ENCODE results near the gene BCO1.

Gene BCO1

DNA sequence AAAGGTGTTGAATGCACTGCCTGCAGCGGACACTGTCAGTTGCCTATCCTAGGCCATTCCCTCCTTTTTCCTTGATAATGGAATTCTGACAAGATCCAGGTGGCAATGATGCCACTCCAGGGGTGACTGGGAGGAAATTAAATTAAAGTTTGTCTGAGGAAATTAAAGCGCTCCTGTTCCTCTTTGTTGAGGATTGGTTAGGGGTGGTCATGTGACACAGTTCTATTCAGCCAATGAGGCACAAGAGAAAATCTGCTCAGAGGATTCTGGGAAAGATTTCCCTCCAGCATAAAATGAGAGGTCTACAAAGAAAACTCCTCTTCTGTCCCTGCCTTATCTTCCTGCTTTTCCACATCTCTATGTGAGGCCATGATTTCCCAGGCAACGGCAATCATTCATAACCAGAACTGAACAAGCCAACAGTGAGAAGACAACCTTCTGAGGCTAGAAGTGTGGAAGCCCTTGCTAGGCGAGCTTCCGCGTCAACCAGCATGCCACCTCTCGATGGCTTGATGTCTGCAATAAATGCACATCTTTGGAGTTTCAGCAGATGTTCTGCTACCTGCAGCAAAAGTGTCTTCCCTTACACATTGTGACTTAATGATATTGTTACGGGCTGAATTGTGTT is 5.6 kb upstream of the BCO1 start:
- DNase-seq (ENCODE audit: low spot score), result no peak

DNA sequence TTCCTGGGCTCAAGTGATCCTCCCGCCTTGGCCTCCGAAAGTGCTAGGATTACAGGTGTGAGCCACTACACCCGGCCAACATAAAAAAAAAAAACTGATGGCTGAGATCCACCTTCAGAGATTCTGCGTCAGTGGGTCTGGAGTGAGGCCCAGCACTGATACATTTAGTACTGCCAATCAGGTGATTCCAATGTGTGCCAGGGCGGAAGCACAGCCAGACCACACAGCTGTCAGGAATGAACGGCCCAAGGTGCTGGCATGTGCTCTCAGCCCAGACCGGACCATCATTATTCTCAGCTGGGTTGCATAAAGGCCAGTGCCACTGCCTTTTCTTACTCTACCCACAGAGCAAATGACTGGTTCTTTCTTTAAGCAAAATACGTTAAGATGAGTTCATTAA is 1.2 kb upstream of the BCO1 start:
- DNase-seq (ENCODE audit: low spot score), result peak; percentile 79

DNA sequence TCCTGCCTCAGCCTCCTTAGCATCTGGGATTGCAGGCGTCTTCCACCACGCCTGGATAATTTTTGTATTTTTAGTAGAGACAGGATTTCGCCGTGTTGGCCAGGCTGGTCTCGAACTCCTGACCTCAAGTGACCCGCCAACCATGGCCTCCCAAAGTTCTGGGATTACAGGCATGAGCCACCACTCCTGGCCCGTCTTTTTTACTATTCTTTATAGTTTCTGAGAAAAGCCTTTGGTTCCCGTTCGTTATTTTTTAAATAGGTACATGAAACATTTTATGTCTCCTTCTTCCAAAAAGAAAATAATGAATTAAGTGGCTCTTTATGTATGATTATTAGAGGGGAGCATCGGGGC is 570 bp upstream of the BCO1 start:
- DNase-seq (ENCODE audit: low spot score), result no peak

DNA sequence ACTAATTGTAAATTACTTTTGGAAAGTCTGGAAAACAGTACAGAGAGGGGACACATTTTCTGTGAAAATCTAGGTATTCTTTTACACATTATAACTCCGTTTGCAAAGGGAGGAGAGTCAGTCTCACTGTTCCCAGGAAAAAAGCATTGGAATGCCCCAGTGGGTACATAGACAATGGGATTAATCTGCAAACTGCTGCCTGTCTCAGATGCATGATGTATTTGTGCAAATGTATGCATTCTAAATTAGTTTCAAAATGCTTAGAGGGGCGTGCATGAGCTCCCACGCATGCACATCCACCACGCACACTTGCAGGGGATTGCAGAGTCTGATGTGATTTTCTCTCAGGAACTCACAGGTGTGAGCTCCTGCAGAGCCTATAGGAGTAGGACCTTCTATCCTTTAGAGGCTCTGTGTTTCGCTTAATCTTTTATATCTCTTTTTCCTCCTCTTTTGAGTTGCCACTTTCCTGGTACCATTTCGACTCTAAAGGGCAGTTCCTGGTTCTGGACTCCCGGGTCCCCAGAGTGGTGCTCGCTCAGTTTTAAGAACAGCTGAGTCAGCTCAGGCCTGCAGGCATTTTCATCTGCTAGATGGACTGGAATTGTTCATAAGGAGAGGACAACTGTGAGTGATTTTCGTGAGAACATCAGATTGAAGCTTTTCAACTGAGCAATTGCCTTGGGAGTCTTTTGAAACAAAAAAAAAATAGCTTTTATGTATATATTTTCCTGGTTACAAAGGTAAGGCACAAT is 1.1 kb downstream of the BCO1 start:
- no peak for DNase-seq (ENCODE audit: low spot score)

DNA sequence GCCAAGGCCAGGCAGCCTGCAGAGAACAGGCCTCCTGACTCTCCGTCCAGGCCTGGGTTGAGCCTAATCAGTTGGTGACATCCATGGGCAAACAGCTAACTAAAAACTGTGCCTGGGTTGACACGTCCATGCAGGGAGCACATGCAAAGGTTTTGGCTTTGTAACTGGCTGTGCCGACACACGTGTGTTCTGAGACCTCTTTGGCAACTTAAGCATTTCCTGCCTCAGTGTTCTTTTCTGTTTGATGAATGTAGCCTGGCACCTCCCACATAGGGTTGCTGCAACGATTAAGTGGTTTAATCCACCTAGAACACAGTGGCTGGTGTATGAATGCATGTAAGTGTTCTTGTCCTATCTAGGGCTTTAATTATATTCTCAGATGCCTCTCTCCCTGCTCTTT is 3.2 kb downstream of the BCO1 start:
- no peak for DNase-seq (ENCODE audit: low spot score)

DNA sequence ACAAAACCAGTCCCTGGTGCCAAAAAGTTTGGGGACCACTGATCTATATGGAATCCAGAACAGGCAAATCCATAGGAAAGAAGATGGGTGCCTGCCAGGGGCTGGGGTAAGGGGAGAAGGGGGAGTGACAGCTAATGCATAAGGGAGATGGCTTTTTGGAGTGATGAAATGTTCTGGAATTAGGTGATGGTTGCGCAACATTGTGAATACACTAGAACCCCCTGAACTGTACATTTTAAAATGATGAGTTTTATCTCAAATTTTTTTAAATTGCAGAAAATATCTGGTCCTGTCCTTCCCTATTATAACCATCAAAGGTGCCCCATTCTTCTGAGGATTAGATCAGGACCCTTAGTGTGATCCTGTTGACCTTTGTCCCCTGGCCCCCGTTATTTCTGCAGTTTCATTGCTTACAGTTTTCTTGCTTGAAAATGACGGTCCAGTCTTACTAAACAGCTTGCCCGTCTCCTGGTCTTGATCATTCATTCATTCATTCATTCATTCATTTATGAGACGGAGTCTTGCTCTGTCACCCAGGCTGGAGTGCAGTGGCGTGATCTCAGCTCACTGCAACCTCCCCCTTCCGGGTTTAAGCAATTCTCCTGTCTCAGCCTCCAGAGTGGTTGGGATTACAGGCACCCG is 4.6 kb downstream of the BCO1 start:
- DNase-seq (ENCODE audit: low spot score), result no peak

DNA sequence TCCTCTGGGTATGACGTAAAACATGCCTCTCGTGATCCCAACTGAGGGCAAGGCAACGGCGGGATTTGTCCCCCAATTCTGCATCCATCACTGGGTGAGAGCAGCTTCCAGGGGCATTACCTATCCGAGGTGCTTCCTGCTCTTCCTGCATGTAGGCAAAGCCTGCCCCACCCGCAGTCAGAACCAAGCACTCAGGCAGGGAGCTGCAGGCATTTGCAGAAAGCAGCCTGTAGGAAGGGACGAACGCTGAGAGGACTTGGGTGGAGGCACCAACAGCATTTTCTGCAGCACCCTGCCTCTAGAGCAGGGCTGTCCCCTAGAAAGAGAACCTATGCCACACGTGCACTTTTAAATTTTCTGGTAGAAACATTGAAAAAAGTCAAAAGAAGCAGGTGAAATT is 5.5 kb downstream of the BCO1 start:
- no peak for DNase-seq (ENCODE audit: low spot score)

DNA sequence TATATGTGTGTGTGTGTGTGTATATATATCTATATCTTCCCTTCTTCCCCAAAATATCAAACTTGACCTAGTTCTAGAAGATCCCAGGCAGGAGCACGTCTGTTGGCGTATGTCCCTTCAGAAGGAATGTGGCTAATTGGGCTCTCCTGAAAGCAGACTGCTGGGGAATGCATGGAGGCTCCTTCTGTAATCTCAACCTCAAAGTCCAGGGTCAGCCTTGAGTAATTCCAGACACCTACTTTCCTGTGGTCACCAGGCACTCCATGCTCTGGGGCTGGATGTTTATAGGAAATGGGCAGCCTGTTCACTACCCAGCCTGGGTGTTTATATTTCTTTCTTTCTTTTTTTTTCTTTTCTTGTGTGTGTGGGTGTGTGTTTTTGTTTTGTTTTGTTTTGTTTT is 13.4 kb downstream of the BCO1 start:
- DNase-seq (ENCODE audit: low spot score), result no peak

DNA sequence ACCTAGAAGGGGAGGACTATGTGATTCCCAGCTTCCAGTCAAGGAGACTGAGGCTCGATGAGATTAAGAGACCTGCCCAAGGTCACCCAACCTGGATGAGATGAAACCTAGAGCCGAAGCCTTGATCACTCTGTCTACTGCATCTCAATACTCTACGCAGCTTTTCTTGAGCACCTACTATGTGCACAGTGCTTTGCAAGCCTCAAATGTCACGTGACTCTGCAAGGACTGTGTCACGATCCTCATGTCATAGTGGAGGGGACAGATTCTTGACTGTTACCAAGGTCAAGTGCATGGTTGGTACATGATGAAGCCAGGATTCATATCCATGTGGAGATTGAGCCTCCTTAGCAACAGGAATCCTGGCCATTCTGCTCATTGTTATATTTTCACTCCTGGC is 14.7 kb downstream of the BCO1 start:
- DNase-seq (ENCODE audit: low spot score), result no peak

DNA sequence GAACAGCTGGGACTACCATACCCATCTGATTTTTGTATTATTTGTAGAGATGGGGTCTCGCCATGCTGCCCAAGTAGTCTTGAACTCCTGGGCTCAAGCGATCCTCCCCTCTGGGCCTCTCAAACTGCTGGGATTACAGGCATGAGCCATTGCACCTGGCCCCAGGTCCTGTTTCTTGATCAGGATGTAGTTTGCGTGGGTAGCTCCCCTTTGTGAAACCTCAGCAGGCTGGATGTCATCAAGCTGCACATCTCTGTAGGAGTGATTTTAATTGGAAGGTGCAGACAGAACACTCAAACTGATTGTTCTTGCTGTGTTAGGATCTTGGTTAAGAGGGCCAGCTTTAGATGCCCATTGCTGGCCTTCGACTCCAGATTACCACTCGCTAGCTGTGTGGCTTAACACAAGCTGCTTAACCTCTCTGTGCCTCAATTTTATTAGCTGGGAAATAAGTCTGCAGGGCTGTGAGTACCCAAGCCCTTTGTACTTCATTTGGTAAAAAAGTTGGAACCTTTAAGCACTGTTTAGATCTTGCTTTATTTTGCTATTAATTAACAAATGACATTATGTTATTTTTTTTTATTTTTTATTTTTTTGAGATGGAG is 16.5 kb downstream of the BCO1 start:
- DNase-seq (ENCODE audit: low spot score), result no peak

DNA sequence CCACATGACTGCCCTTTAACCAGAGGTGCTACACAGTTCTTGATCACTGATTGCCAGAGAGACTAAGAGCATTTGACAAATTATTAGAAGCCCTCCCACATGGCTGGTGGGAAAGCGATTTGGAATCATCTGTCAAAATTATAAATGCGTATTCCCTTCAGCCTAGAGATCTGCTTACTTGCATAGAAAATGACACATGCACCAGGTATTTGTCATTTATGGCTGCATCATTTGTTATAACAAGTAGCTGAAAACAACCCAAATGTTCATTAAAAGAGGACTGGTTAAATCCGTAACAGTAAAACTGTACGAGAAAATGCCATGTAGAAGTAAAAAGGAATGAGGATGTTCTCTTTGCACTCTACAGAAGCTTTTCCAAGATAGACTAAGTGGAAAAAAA is 21.4 kb downstream of the BCO1 start:
- DNase-seq (ENCODE audit: low spot score), result no peak

DNA sequence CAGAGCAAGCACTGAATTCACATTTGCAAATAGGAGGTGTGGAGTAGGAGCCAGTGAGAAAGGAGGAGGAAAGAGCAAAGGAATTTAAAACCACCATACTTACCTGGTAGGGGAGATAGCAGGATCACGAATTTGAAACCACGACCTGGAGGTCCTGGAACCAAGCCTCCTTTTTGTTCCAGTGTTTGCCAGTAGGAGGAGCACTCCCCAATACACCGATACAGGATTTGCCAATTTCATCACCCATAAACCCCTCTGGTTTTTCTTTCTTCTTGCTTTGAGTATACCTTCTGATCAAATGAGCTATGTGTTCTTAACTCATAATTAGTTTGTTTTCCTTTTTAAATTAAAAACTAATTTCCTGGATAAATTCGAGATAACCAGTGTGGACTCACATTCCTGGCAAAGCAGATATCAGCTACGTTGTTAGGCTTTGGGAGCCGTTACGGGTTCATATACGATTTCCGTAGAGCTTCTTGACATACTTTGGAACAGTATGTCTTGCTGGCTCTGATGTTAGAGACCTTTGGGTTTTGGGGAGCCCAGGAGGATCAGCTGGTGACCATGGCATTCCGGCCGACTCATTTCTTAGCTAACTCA is 22.7 kb downstream of the BCO1 start:
- peak; percentile 6 for DNase-seq (ENCODE audit: low spot score)

DNA sequence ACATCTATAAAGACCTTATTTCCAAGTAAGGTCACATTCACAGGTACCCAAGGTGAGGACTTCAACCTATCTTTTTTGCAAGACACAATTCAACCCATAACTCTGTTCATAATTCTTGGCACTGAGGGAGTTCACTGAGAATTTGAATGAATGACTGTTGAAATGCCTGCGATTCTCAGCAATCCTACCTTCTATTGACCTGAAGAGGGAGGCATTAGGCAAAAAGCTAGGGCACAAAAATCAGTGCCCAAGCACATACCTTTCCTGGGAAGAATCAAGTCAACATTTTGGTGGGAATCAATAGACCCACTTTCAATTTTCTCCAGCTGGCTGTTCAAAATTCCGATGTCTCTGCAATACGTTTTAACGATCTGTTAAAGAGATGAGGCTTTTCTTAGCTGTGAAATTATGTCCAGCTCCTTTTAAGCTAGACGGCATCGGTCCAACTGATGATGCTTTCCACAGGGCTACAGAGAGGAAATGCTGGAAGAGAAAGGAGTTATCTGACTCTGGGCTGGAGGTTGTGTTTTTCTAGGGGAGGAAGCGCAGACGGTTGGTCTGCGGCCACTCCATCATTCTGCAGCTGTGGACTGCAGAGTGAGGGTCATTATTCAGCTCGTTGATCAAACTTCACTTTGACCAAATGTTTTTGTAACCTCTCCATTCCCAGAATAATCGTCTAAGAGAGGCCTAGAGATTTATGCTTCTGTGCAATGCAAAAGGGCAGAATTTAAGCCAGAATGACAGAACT is 25.2 kb downstream of the BCO1 start:
- DNase-seq (ENCODE audit: low spot score), result no peak

DNA sequence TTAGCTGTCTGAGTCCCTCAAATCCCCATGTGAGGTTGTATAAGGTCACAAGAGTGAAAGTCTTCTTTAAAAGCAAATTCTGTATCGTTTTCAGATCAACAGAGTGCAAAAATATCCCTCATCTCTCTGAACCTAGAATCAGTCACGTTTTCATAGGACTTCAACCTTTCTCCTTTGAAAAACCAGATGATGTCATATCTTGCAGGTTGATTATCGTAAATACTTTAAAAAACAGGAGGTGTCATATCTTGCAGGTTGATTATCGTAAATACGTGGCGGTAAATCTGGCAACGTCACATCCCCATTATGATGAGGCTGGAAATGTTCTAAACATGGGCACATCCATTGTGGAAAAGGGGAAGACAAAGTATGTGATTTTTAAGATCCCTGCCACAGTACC is 25.9 kb downstream of the BCO1 start:
- no peak for DNase-seq (ENCODE audit: low spot score)

DNA sequence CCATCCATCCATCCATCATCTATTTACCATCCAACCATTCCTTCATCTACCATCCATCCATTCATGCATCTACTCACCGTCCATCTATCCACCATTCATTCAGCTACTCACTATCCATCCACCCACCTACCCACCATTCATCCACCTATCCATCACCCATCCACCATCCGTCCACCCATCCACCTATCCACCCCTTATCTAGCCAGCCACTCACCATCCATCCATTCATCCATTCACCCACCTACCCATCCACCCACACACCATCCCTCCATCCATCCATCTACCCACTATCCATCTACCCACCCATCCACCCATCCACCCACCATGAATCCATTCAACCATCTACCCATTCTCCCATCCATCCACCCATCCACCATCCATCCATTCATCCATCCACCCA is 26.6 kb downstream of the BCO1 start:
- no peak for DNase-seq (ENCODE audit: low spot score)

DNA sequence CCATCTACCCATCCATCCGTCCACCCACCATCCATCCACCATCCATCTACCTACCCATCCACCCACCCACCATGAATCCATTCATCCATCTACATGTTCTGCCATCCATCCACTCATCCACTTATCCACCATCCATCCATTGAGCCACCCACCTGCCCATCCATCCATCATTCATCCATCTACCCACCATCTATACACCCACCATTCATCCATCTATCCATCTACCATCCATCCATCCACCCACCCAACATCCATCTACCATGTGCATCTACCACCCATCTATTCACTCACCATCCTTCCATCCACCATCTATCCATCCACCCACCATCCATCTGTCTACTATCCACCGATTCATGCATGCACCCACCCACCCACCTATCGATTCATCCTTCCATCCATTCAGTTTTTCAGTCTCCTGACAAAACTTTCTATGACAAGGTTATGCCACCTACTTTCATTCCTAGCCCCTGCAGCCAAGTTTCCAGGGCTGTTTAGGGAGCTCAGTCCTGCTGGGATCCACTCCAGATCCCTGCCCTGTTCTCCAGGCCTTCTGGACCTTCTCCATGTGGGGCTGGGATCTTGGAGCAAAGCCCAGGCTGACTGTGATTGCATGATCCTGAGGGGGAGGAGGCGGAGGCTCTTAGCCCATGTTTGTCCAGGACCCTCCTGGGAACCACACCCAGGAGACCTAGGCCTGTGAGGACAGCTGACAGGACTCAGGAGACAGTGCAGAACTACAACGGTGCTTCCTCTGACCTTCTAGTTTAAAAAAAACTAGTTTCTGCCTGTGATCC is 27.4 kb downstream of the BCO1 start:
- no peak for DNase-seq (ENCODE audit: low spot score)

DNA sequence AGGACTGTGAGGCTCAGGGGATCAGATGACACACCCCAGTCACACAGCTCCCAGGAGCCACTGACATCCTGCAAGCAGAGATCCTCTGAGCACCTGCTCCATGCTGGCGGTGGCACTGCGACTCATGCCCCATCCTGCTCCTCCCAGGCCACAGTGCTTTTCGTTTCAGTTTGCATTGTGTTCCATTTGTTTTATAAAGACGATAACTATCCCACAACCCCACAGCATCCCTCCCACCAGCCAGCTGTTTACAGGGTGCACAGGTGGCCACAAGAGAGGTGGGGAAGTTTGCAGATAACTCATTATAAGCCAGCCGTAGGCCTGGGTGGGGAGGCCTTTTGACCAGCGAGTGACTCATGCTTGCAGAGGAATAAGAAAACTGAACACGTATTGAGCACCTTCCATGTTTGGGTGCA is 28.2 kb downstream of the BCO1 start:
- peak; percentile 58 for DNase-seq (ENCODE audit: low spot score)

DNA sequence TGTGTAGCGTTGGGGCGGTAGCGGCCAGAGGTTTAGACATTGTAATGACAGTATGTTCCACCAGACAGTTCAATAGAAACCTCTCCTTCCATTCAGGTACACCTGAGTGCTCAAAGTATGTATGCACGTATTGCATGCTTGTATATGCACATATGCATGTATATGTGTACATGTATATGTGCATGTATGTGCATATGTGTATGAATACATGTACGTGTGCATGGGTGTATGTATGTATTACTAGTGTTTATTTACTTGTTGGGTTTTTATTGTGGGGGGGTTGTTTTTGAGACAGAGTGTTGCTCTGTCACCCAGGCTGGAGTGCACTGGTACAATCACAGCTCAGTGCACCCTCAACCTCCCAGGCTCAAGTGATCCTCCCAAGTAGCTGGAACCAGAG is 30.0 kb downstream of the BCO1 start:
- no peak for DNase-seq (ENCODE audit: low spot score)

DNA sequence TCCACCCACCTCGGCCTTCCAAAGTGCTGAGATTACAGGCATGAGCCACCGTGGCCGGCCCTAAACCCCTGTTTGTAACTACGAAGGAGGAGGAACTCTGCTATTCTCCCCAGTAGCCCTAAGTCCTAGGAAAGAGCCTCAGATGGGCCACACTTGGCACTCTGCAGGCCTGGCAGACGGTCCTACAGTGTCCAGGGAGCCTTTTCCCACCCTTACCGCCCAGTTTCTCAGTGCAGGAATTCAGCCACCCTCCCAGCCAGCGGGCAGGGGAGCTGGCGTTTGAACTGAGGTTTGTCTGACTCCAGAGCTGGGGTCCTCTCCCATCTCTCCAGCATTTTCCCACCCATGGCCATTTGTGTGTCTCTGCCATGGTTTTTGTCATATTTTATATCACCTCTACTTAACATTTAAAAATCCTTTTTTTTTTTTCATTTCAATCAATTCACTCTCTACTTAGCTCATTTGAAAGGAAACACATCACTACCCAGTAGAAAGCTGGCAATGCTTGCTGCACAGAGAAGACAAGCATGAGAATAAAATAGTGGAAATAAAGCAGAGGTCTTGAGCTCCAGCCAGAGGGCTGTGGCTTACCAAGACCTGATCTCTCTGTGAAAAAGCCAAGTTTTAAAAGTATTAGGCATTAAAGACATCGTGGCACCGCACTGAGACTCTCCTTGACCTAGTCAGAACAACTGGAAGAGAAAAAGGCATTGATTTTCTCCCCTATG is 34.9 kb downstream of the BCO1 start:
- no peak for DNase-seq (ENCODE audit: low spot score)

DNA sequence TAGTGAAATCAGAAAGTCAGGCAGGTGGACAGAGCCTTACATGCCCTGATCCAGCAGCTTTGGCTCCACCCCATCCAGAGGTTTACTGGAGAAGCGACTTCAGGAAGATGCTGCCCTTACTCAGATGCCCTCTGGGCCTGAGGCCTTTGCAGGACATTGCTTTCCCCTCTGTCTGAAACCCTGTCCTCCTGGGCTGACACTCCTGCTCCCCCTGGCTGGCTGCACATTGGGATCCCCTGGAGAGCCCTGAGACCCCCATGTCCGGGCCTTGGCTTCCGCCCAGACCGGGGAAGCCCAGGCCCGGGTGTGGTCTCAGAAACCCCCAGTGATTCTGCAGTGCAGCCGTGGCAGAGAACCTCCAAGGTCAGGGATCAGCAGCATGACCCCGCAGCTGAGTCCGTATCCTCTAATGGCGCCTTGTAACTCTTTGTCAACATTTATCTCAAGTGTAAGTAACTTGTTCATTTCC is 36.6 kb downstream of the BCO1 start:
- DNase-seq (ENCODE audit: low spot score), result no peak

All from kidney tubule cell (primary cell).